ENCODE results near the gene SEZ6. TPM values are rescaled to one million over a fixed set of nuclear protein-coding genes. Genes with fewer than 3 reads are reported as not detected.

The SEZ6 gene
- total and polyA plus RNA-seq, 10 of the 15 experiments (the other 5 are each of a cell fraction or from before 2014, with no cell fraction given): 0.05 to 0.87 (median 0.17) TPM; not detected in 4

GRCh38 chr17:28957277-28957991 lies 48.4 kb downstream of the SEZ6 start (continued):
- TF ChIP-seq ZNF592 (IDR thresholded peaks at IDR 0.05): no peak
- TF ChIP-seq YY1 (IDR thresholded peaks at IDR 0.05; ENCODE audit: low read depth, low read length): no peak
- TF ChIP-seq PRDM15 (CRISPR knock-in tag; IDR thresholded peaks at IDR 0.05): no peak
- no peak for TF ChIP-seq NR2F1 (conservative IDR thresholded peaks at IDR 0.05)
- no peak for TF ChIP-seq BRCA1 (IDR thresholded peaks at IDR 0.05; ENCODE audit: low read depth, low read length)

Measured in GM12878 (cell line).